IMR-90 (cell line): ENCODE measurements around the gene BMP8A. TPM values are rescaled to one million over a fixed set of nuclear protein-coding genes. Genes with fewer than 3 reads are reported as not detected.

Source experiments
- ATAC-seq: fragments of 200-7000 bp; cut with Tn5 transposase; 2 replicates; pipeline ENCODE4 v1.9.1; 2020; ENCODE audit warnings: low read depth, mild to moderate bottlenecking, moderate library complexity
- BruUV-seq: library from RNA; stranded (reverse); fragments of 400-500 nt; replicated peaks from 2 replicates; lab custom pipeline; 2021; lab: Mats Ljungman, UMichigan
- CTCF ChIA-PET: fragments of 300-600 bp; formaldehyde crosslinking; extraction: SDS; loops from one replicate; lab custom pipeline; 2021; ENCODE audit warnings: antibody characterized with exemption; lab: Yijun Ruan, JAX
- POLR2A ChIA-PET: fragments of 300-600 bp; sonication (Branson Sonifier 250); formaldehyde crosslinking; loops from one replicate; lab custom pipeline; 2022; ENCODE audit warnings: antibody characterized with exemption; ENCODE audit not compliant: unreplicated experiment; lab: Charles Lee
- DNase-seq: peaks from one replicate; pipeline ENCODE4 v3.0.0; 2013
- H2AFZ ChIP-seq: replicated peaks from 2 replicates; pipeline ENCODE3; 2013; ENCODE audit warnings: low read length, mild to moderate bottlenecking; ENCODE audit not compliant: poor library complexity
- H2AK5ac ChIP-seq: 2 replicates; pipeline ENCODE4 v1.6.1; 2013; ENCODE audit warnings: low read depth, low read length, inconsistent platforms
- H2AK9ac ChIP-seq: replicated peaks from 2 replicates; pipeline ENCODE3; 2013; ENCODE audit warnings: mild to moderate bottlenecking, low read depth, low read length, moderate library complexity; ENCODE audit not compliant: poor library complexity
- H2BK120ac ChIP-seq: 2 replicates; pipeline ENCODE4 v1.6.1; 2013; ENCODE audit warnings: low read depth, low read length, inconsistent platforms
- H2BK15ac ChIP-seq: 3 replicates; pipeline ENCODE4 v1.6.1; 2013; ENCODE audit warnings: low read depth, low read length, inconsistent platforms
- H2BK20ac ChIP-seq: 2 replicates; pipeline ENCODE4 v1.6.1; 2013; ENCODE audit warnings: low read depth, mild to moderate bottlenecking, inconsistent platforms, low read length, moderate library complexity
- H2BK5ac ChIP-seq: 2 replicates; pipeline ENCODE4 v1.6.1; 2013; ENCODE audit warnings: mild to moderate bottlenecking, low read depth, low read length, inconsistent platforms; ENCODE audit not compliant: poor library complexity, severe bottlenecking
- H3K14ac ChIP-seq: replicated peaks from 2 replicates; pipeline ENCODE4 v1.6.1; 2013; ENCODE audit warnings: low read depth, low read length, inconsistent platforms
- H3K18ac ChIP-seq: 2 replicates; pipeline ENCODE4 v1.6.1; 2013; ENCODE audit warnings: low read depth, low read length, control low read depth
- H3K23ac ChIP-seq: 2 replicates; pipeline ENCODE4 v1.6.1; 2013; ENCODE audit warnings: low read depth, low read length, inconsistent platforms
- H3K27ac ChIP-seq: 2 replicates; pipeline ENCODE4 v1.5.1; 2013; ENCODE audit warnings: mild to moderate bottlenecking, control low read depth, low read length; ENCODE audit not compliant: insufficient read depth
- H3K27me3 ChIP-seq: 2 replicates; pipeline ENCODE4 v1.6.1; 2013; ENCODE audit warnings: low read length; ENCODE audit not compliant: control insufficient read depth, insufficient read depth
- H3K36me3 ChIP-seq: 2 replicates; pipeline ENCODE4 v1.6.1; 2013; ENCODE audit warnings: low read length, mixed read lengths; ENCODE audit not compliant: control insufficient read depth, insufficient read depth
- H3K4ac ChIP-seq: 2 replicates; pipeline ENCODE4 v1.6.1; 2013; ENCODE audit warnings: low read depth, low read length, inconsistent platforms
- H3K4me1 ChIP-seq: 2 replicates; pipeline ENCODE4 v1.6.1; 2013; ENCODE audit warnings: low read length, mixed read lengths; ENCODE audit not compliant: control insufficient read depth, insufficient read depth
- H3K4me2 ChIP-seq: 2 replicates; pipeline ENCODE4 v1.6.1; 2013; ENCODE audit warnings: low read depth, mild to moderate bottlenecking, control low read depth, low read length, moderate library complexity
- H3K4me3 ChIP-seq: 2 replicates; pipeline ENCODE4 v1.5.1; 2013; ENCODE audit warnings: low read depth, mild to moderate bottlenecking, control low read depth, low read length, moderate library complexity; ENCODE audit not compliant: insufficient read depth
- H3K56ac ChIP-seq: 2 replicates; pipeline ENCODE4 v1.6.1; 2013; ENCODE audit warnings: low read length, inconsistent platforms; ENCODE audit not compliant: insufficient read depth; ENCODE audit errors: extremely low read depth
- H3K79me1 ChIP-seq, 2 experiments: 2 replicates each; pipeline ENCODE4 v1.6.1; 2013; ENCODE audit warnings: low read length in 2 of 2, inconsistent platforms in 1 of 2, low read depth in 1 of 2
- H3K9ac ChIP-seq: 2 replicates; pipeline ENCODE4 v1.6.1; 2013; ENCODE audit warnings: low read depth, low read length, control low read depth
- H3K9me1 ChIP-seq: 2 replicates; pipeline ENCODE4 v1.6.1; 2013; ENCODE audit warnings: low read length, inconsistent platforms; ENCODE audit not compliant: insufficient read depth
- H3K9me3 ChIP-seq: 2 replicates; pipeline ENCODE4 v1.6.1; 2013; ENCODE audit warnings: low read length; ENCODE audit not compliant: control insufficient read depth, insufficient read depth
- H4K20me1 ChIP-seq: 2 replicates; pipeline ENCODE4 v1.6.1; 2013; ENCODE audit warnings: low read length, inconsistent platforms; ENCODE audit not compliant: insufficient read depth
- H4K5ac ChIP-seq: 2 replicates; pipeline ENCODE4 v1.6.1; 2013; ENCODE audit warnings: mild to moderate bottlenecking, low read depth, low read length, control low read depth
- H4K8ac ChIP-seq, 2 experiments: 2 replicates each; pipeline ENCODE4 v1.6.1; 2013; ENCODE audit warnings: low read depth in 2 of 2, low read length in 2 of 2, control low read depth in 1 of 2, inconsistent platforms in 1 of 2
- H4K91ac ChIP-seq: 2 replicates; pipeline ENCODE4 v1.6.1; 2013; ENCODE audit warnings: low read depth, low read length, inconsistent platforms; ENCODE audit not compliant: insufficient read depth
- BHLHE40 ChIP-seq: fragments of 150-350 bp; IDR thresholded peaks from 2 replicates; pipeline ENCODE4 v1.6.1; 2016; ENCODE audit warnings: mild to moderate bottlenecking, low read depth, low read length
- CEBPB ChIP-seq: IDR thresholded peaks from 2 replicates; pipeline ENCODE4 v1.6.1; 2012; ENCODE audit warnings: low read depth, low read length, improper control_type of control experiment
- CHD1 ChIP-seq: IDR thresholded peaks from 2 replicates; pipeline ENCODE4 v1.6.1; 2012; ENCODE audit warnings: low read depth, low read length, improper control_type of control experiment
- FOS ChIP-seq: fragments of 150-350 bp; IDR thresholded peaks from 2 replicates; pipeline ENCODE4 v1.6.1; 2016; ENCODE audit warnings: low read depth, low read length
- MAFK ChIP-seq: IDR thresholded peaks from 2 replicates; pipeline ENCODE4 v1.6.1; 2012; ENCODE audit warnings: low read depth, low read length, improper control_type of control experiment
- MAZ ChIP-seq: IDR thresholded peaks from 2 replicates; pipeline ENCODE4 v1.6.1; 2012; ENCODE audit warnings: low read depth, mild to moderate bottlenecking, low read length, improper control_type of control experiment, moderate library complexity, borderline replicate concordance
- NFE2L2 ChIP-seq: fragments of 150-350 bp; IDR thresholded peaks from 2 replicates; pipeline ENCODE4 v1.6.1; 2016; ENCODE audit warnings: low read depth, mild to moderate bottlenecking, low read length
- POLR2A ChIP-seq: IDR thresholded peaks from 2 replicates; pipeline ENCODE4 v1.6.1; 2012; ENCODE audit warnings: mild to moderate bottlenecking, low read depth, low read length
- RCOR1 ChIP-seq: IDR thresholded peaks from 2 replicates; pipeline ENCODE4 v1.6.1; 2012; ENCODE audit warnings: mild to moderate bottlenecking, low read length, improper control_type of control experiment; ENCODE audit not compliant: insufficient replicate concordance
- WGBS, 2 experiments: methylation state at CpG; one replicate each; pipeline versions ENCODE4 v1.1.5 to v1.1.7; 2013; ENCODE audit warnings: missing lambda C conversion rate in 2 of 2; ENCODE audit not compliant: insufficient read length in 1 of 2; ENCODE audit errors: extremely low coverage in 2 of 2; 5-methylcytosine and 5-hydroxymethylcytosine counted together
- dilution Hi-C: fragments of 300-500 bp; cut with HindIII; formaldehyde crosslinking; loops from one replicate; pipeline ENCODE4 v1.14.3; 2018; ENCODE audit warnings: low sequenced_read_pairs; ENCODE audit not compliant: unreplicated experiment
- in situ Hi-C: fragments of 300-500 bp; cut with MboI; formaldehyde crosslinking; loops from 3 replicates; pipeline ENCODE4 v1.14.3; 2019; ENCODE audit warnings: low sequenced_read_pairs, inconsistent platforms, mixed read lengths
- intact Hi-C: fragments of 100-400 bp; cut with micrococcal nuclease; formaldehyde crosslinking; loops from 2 replicates; pipeline ENCODE4 v1.10.0; 2022
- polyA plus RNA-seq, 3 experiments: library from polyadenylated mRNA; depleted of rRNA; stranded (reverse); fragments of >200 nt; gene quantifications; 2 replicates each; pipeline ENCODE4 v1.2.3, GENCODE V29; 2012; ENCODE audit warnings: low replicate concordance in 1 of 3
- total RNA-seq: library from RNA; depleted of rRNA; stranded (reverse); fragments of >200 nt; gene quantifications from 2 replicates; pipeline ENCODE4 v1.2.3, GENCODE V29; 2012
- TF ChIP-seq, protein P1 (sequence below): conservative IDR thresholded peaks from 2 replicates; pipeline ENCODE4 v1.5.1; 2012; ENCODE audit warnings: mild to moderate bottlenecking, low read depth, low read length, improper control_type of control experiment
- TF ChIP-seq, protein P2 (sequence below): fragments of 150-350 bp; IDR thresholded peaks from 2 replicates; pipeline ENCODE4 v1.6.1; 2016; ENCODE audit warnings: low read depth, mild to moderate bottlenecking, low read length, moderate library complexity, borderline replicate concordance

Gene BMP8A
- total and polyA plus RNA-seq, 2 of the 4 experiments (the other 2 are of a cell fraction) = not detected

DNA sequence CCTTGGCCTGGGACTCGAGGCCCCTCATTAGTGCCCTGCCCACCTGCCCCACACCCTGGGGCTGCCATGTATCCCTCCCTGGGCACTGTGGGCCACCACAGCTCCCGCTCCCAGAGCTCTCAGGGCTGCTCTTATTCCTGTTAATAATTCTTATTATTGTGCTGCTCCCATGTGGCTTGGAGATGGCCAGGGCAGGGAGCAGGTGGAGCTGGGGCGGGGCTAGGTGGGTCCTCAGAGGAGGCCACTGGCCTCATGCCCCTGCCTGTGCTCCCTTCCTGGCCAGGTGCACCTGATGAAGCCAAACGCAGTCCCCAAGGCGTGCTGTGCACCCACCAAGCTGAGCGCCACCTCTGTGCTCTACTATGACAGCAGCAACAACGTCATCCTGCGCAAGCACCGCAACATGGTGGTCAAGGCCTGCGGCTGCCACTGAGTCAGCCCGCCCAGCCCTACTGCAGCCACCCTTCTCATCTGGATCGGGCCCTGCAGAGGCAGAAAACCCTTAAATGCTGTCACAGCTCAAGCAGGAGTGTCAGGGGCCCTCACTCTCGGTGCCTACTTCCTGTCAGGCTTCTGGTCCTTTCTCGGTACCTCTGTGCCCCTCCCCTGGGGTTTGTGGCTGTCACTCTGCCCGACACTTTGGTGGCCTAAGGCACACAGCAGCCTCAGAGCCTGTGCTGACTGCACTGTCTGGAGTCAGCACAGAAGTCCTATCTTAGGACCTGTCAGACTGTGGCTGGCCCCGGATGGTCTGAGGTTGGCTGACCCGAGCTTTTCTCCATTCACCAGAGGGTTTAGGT is 34.1 kb downstream of the BMP8A start (continued):
- TF ChIP-seq, protein P1, sequence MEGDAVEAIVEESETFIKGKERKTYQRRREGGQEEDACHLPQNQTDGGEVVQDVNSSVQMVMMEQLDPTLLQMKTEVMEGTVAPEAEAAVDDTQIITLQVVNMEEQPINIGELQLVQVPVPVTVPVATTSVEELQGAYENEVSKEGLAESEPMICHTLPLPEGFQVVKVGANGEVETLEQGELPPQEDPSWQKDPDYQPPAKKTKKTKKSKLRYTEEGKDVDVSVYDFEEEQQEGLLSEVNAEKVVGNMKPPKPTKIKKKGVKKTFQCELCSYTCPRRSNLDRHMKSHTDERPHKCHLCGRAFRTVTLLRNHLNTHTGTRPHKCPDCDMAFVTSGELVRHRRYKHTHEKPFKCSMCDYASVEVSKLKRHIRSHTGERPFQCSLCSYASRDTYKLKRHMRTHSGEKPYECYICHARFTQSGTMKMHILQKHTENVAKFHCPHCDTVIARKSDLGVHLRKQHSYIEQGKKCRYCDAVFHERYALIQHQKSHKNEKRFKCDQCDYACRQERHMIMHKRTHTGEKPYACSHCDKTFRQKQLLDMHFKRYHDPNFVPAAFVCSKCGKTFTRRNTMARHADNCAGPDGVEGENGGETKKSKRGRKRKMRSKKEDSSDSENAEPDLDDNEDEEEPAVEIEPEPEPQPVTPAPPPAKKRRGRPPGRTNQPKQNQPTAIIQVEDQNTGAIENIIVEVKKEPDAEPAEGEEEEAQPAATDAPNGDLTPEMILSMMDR = no peak

DNA sequence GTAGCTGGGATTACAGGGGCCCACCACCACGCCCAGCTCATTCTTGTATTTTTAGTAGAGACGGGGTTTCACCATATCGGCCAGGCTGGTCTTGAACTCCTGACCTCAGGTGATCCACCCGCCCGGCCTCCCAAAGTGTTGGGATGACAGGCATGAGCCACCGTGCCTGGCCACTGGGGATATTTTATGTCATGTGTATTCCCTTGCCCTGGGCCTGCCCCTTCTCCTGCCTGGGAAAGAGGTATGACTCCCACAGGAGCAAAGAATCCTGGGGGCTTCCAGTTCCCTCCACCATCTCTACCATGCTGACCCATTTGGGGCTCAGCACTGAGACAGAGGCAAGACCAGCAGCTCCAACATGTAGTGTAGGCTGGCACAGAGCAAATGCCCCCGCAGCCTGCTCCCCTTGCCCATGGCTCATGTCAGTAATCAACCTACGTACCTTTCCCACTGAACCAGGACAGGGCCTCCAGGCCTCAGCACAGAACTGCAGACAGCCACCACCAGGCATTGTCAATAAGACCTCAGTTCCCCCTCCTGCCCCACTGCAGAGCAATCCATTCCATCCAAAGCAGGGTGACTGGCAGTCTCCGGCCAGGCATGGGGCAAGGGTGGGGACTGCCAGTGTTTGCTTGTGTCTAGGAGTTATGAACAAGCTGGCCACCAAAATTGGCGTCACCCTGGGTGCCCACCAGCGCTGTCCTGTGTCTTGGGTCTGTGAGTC is 35.2 kb downstream of the BMP8A start:
- H3K4ac ChIP-seq = no peak overlapping the region
- WGBS, 2 experiments = 90% methylated on average over 2 of the region's 11 CpGs; no CpG with 5 or more reads in 1 of the 2 experiments
- H4K8ac ChIP-seq = no peak overlapping the region
- in situ Hi-C loops = loop anchor here (25.0 kb wide), 1 partner anchor 664 kb away; the partner anchor contains the start of genes MYCBP and RRAGC
- H2BK120ac ChIP-seq = no peak overlapping the region
- H3K4me1 ChIP-seq = no peaks in the 10 kb centered on the region
- no peak overlapping the region for H3K4me3 ChIP-seq
- DNase-seq (no peak), ATAC-seq (no peak)
- H3K9me1 ChIP-seq = no peaks in the 10 kb centered on the region
- no peak overlapping the region for H3K23ac ChIP-seq
- H2BK5ac ChIP-seq = no peak overlapping the region
- no peak overlapping the region for H3K14ac ChIP-seq
- no TSS peak for BruUV-seq
- no peaks in the 10 kb centered on the region for H3K27me3 ChIP-seq
- no peak overlapping the region for H2AK9ac ChIP-seq
- dilution Hi-C loops = no loop called here
- no peak overlapping the region for H2AK5ac ChIP-seq
- CTCF ChIA-PET = no interaction called here
- no peak overlapping the region for H3K18ac ChIP-seq
- H3K9me3 ChIP-seq = no peaks in the 10 kb centered on the region
- no peaks in the 10 kb centered on the region for H3K79me1 ChIP-seq
- H3K27ac ChIP-seq = no peak overlapping the region
- H4K20me1 ChIP-seq = no peaks in the 10 kb centered on the region
- peaks cover 26% of the 10 kb centered on the region for H3K36me3 ChIP-seq
- H2AFZ ChIP-seq = no peak overlapping the region
- no peak overlapping the region for H3K56ac ChIP-seq
- no peak overlapping the region for H4K5ac ChIP-seq
- POLR2A ChIA-PET = no interaction called here
- no peak for TF ChIP-seq POLR2A
- TF ChIP-seq FOS = no peak
- TF ChIP-seq BHLHE40 = no peak
- no peak for TF ChIP-seq RCOR1
- TF ChIP-seq MAZ = no peak
- TF ChIP-seq, protein P2, sequence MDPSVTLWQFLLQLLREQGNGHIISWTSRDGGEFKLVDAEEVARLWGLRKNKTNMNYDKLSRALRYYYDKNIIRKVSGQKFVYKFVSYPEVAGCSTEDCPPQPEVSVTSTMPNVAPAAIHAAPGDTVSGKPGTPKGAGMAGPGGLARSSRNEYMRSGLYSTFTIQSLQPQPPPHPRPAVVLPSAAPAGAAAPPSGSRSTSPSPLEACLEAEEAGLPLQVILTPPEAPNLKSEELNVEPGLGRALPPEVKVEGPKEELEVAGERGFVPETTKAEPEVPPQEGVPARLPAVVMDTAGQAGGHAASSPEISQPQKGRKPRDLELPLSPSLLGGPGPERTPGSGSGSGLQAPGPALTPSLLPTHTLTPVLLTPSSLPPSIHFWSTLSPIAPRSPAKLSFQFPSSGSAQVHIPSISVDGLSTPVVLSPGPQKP = no peak
- no peak for TF ChIP-seq MAFK
- no peak for TF ChIP-seq NFE2L2
- no peak for TF ChIP-seq CHD1
- no peak for TF ChIP-seq CEBPB
- H4K91ac ChIP-seq = no peak overlapping the region
- H3K9ac ChIP-seq = no peak overlapping the region
- no peak overlapping the region for H3K4me2 ChIP-seq
- no peak overlapping the region for H2BK20ac ChIP-seq
- intact Hi-C loops = no loop called here
- H2BK15ac ChIP-seq = no peak overlapping the region
